GM13976 (cell line): Measurements from ENCODE around the gene SLCO1A2.

Experiments
- DNase-seq: peaks from one replicate; pipeline ENCODE4 v3.0.0; 2012; ENCODE audit warnings: low spot score
- in situ Hi-C: fragments of 300-500 bp; cut with MboI; formaldehyde crosslinking; loops from one replicate; pipeline ENCODE4 v1.12.0; 2022; ENCODE audit warnings: low sequenced_read_pairs, mixed read lengths, inconsistent platforms; ENCODE audit not compliant: unreplicated experiment
- TF ChIP-seq, protein P1 (sequence below): IDR thresholded peaks from 2 replicates; pipeline ENCODE4 v1.5.1; 2012; ENCODE audit warnings: borderline replicate concordance, mild to moderate bottlenecking; ENCODE audit not compliant: insufficient read depth; ENCODE audit errors: extremely low read depth, missing control alignments, control extremely low read depth

Gene SLCO1A2

DNA sequence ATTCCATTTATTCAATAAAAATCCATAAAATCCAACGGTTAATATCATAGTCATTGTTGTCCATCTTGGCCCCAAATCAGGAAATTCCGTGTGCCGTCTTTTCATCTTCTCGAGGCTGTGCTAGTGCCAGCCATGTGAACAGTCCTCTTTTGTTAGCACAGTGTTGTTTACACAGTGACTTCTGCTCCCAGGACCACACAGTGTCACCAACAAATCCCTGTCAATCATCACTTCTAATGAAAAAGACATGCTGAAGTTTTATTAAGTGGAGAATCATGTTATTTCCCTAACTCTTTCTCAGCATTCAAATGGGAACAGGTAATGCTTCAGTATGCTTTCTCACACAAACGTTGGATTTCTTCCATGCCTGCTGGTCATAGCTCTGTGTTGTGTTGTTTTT is 1.9 kb upstream of the SLCO1A2 start:
- in situ Hi-C loops = no loop called here
- DNase-seq = no peak
- TF ChIP-seq, protein P1, sequence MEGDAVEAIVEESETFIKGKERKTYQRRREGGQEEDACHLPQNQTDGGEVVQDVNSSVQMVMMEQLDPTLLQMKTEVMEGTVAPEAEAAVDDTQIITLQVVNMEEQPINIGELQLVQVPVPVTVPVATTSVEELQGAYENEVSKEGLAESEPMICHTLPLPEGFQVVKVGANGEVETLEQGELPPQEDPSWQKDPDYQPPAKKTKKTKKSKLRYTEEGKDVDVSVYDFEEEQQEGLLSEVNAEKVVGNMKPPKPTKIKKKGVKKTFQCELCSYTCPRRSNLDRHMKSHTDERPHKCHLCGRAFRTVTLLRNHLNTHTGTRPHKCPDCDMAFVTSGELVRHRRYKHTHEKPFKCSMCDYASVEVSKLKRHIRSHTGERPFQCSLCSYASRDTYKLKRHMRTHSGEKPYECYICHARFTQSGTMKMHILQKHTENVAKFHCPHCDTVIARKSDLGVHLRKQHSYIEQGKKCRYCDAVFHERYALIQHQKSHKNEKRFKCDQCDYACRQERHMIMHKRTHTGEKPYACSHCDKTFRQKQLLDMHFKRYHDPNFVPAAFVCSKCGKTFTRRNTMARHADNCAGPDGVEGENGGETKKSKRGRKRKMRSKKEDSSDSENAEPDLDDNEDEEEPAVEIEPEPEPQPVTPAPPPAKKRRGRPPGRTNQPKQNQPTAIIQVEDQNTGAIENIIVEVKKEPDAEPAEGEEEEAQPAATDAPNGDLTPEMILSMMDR = no peak

DNA sequence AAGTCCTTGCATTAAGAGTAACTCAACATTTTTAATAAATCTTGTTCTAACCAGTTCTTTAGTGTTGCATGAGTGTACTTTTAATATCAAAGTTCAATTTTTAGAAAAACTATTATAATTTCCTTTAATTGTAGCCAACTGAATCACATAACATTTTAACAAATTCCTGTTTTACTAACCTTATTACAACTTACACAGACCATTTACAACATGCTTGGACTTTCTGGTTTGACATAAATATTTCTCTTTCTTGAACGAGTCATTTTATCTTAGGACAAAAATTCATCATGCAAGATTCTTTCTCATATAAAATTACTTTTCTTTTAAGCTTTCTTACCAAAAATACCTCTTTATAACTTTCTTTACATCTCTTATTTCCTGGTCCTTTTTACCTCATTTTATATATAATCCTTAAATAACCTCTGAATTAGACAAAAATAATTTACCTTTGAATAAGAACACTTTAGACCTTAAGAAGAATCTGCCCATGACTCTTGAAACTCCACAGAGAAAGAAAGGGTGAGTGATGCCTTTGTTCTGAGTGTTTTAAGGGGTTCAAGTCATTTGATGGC is 3.9 kb downstream of the SLCO1A2 start:
- TF ChIP-seq, protein P1 = no peak
- in situ Hi-C loops = no loop called here
- no peak for DNase-seq

GRCh38 chr12:21328578-21328977 is 6.1 kb downstream of the SLCO1A2 start:
- no peak for DNase-seq
- in situ Hi-C loops = no loop called here

DNA sequence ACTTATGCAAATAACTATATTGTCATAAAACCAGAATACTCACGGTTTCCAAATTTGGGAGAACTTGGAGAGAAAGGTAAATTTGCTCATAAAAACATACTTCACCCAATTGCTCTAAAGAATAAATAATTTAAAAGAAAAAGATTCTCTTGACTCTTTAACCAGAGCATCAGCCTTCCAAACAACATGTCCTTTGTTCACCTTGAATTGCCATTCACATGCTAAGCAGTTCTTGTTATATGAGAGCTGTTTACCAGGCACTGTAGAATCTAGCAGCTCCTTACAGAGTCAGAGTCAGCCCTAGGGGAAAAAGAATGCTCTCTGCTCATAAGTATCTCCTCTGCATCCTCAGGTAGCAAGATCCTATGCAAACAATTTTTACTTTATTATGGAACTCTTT is 10.2 kb downstream of the SLCO1A2 start:
- no peak for DNase-seq
- in situ Hi-C loops = loop anchor here (25.0 kb wide), 1 partner anchor 363 kb away; no protein-coding TSS in a partner anchor
- TF ChIP-seq, protein P1 = no peak

More at GRCh38 chr12:21328578-21328977, 6.1 kb downstream of the SLCO1A2 start:
- TF ChIP-seq, protein P1 = no peak

DNA sequence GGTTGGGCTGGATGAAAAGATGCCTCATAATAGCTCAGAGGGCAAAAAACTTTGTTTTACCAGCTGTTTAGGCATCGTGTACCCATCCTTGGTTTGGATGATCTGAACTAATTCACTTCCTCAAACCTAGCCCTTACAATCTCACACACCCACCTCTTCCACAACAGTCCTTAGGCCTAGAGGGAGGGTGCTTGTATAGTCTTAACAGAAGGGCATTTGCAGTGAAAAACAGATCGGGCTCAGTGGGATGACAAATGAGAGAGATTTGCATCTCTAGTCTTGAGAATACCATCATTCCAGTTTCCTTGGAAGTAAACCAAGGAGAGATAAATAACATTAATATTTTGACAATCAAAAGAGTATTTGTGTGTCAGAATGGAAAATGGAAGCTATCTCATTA is 11.0 kb downstream of the SLCO1A2 start:
- DNase-seq = no peak
- TF ChIP-seq, protein P1 = no peak
- in situ Hi-C loops = loop anchor here (25.0 kb wide), 1 partner anchor 364 kb away; no protein-coding TSS in a partner anchor

DNA sequence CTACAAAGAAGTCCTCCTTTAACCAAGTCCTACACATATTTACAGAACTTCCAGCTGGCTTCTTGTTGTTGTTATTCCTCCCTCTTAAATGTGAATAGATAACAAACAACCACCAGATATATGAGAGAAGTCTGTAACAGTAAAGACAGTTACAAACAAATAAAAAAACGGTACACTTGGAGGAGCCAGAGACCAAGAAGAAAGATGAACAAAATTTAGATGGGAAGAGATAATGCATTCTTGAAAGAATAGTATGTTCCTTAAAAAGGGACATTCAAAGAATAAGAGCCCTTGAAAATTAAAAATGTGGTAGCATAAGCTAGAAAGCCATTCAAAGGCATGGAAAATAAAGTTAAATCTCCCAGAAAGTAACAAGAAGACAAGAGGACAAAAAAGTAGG is 25.9 kb downstream of the SLCO1A2 start:
- TF ChIP-seq, protein P1 = no peak
- in situ Hi-C loops = loop anchor here (25.0 kb wide), 1 partner anchor 379 kb away; no protein-coding TSS in a partner anchor
- DNase-seq = no peak
